ENCODE data around the gene CYB561D2. TPM values are rescaled to one million over a fixed set of nuclear protein-coding genes. Genes with fewer than 3 reads are reported as not detected.

The CYB561D2 gene
- total and polyA plus RNA-seq, 2 of the 13 experiments (the other 11 are each of a cell fraction or from before 2014, with no cell fraction given), result 11.1 to 17.2 TPM

DNA sequence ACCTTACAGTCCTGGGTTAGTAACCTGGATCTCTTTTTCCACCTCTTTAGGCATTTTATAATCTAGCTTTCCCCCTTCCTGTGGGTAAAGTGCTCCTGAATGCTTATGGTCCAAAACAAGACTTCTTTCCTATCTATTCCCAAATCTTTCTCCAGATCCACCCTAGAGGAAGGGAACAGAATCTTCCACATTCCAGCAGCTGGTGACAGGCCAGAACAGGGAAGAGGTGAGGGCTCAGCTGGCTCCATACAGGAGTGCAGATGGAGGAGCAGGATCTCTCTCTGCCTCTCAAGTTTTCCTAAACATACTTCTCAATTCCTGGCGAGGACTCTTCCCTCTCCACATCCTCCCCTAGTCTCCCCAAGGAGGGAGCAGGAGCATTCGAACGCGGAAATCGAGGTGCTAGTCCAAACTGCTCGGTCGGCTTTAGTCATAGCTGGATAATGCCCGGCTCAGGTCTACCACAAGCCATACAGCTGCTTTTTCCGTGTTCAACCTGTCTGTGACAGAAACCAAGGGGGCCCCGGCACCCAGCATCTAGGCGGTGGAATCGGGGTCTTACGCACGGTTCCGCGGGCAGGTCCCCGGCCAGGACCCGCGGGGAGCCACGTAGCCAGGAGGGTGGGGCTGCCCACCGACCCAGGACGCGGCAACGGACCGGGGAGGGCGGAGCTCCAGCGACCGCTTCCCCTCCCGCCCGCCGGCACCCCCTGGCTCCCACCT, 14.0 kb upstream of the CYB561D2 start (continued):
- TF ChIP-seq, protein P1, sequence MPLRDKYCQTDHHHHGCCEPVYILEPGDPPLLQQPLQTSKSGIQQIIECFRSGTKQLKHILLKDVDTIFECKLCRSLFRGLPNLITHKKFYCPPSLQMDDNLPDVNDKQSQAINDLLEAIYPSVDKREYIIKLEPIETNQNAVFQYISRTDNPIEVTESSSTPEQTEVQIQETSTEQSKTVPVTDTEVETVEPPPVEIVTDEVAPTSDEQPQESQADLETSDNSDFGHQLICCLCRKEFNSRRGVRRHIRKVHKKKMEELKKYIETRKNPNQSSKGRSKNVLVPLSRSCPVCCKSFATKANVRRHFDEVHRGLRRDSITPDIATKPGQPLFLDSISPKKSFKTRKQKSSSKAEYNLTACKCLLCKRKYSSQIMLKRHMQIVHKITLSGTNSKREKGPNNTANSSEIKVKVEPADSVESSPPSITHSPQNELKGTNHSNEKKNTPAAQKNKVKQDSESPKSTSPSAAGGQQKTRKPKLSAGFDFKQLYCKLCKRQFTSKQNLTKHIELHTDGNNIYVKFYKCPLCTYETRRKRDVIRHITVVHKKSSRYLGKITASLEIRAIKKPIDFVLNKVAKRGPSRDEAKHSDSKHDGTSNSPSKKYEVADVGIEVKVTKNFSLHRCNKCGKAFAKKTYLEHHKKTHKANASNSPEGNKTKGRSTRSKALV (CRISPR knock-in tag; IDR thresholded peaks at IDR 0.05), result no peak; the same call in 1 of the 2 replicates
- TF ChIP-seq, protein P2, sequence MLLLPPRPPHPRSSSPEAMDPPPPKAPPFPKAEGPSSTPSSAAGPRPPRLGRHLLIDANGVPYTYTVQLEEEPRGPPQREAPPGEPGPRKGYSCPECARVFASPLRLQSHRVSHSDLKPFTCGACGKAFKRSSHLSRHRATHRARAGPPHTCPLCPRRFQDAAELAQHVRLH (CRISPR knock-in tag; IDR thresholded peaks at IDR 0.05; ENCODE audit: borderline replicate concordance, low read depth), result no peak
- TF ChIP-seq FOXM1 (CRISPR knock-in tag; IDR thresholded peaks at IDR 0.05) (no peak), MED1 (CRISPR knock-in tag; IDR thresholded peaks at IDR 0.05) (no peak), RFXAP (CRISPR knock-in tag; IDR thresholded peaks at IDR 0.05; ENCODE audit: borderline replicate concordance) (no peak), ZNF556 (CRISPR knock-in tag; IDR thresholded peaks at IDR 0.05; ENCODE audit: borderline replicate concordance) (0 out of 2 replicates have a peak, but pooled peaks have one; percentile 44), ZNF232 (CRISPR knock-in tag; IDR thresholded peaks at IDR 0.05; ENCODE audit: borderline replicate concordance) (no peak), KAT2B (IDR thresholded peaks at IDR 0.05; ENCODE audit: borderline replicate concordance, low read depth, low read length) (no peak), ZNF816 (CRISPR knock-in tag; IDR thresholded peaks at IDR 0.05; ENCODE audit: borderline replicate concordance) (no peak), ZSCAN20 (CRISPR knock-in tag; IDR thresholded peaks at IDR 0.05; ENCODE audit: borderline replicate concordance) (peak; percentile 81; the same call in 1 of the 2 replicates), NONO (IDR thresholded peaks at IDR 0.05) (no peak), NONO (CRISPR knock-in tag; conservative IDR thresholded peaks at IDR 0.05) (no peak), IKZF4 (CRISPR knock-in tag; IDR thresholded peaks at IDR 0.05; ENCODE audit: borderline replicate concordance, low read depth, not compliant biosample characterization) (no peak)
- TF ChIP-seq, protein P3, sequence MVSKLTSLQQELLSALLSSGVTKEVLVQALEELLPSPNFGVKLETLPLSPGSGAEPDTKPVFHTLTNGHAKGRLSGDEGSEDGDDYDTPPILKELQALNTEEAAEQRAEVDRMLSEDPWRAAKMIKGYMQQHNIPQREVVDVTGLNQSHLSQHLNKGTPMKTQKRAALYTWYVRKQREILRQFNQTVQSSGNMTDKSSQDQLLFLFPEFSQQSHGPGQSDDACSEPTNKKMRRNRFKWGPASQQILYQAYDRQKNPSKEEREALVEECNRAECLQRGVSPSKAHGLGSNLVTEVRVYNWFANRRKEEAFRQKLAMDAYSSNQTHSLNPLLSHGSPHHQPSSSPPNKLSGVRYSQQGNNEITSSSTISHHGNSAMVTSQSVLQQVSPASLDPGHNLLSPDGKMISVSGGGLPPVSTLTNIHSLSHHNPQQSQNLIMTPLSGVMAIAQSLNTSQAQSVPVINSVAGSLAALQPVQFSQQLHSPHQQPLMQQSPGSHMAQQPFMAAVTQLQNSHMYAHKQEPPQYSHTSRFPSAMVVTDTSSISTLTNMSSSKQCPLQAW (CRISPR knock-in tag; IDR thresholded peaks at IDR 0.05), result 0 out of 2 replicates have a peak, but pooled peaks have one; percentile 1
- TF ChIP-seq, protein P4, sequence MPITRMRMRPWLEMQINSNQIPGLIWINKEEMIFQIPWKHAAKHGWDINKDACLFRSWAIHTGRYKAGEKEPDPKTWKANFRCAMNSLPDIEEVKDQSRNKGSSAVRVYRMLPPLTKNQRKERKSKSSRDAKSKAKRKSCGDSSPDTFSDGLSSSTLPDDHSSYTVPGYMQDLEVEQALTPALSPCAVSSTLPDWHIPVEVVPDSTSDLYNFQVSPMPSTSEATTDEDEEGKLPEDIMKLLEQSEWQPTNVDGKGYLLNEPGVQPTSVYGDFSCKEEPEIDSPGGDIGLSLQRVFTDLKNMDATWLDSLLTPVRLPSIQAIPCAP (CRISPR knock-in tag; IDR thresholded peaks at IDR 0.05; ENCODE audit: low read depth), result no peak
- TF ChIP-seq, protein P5, sequence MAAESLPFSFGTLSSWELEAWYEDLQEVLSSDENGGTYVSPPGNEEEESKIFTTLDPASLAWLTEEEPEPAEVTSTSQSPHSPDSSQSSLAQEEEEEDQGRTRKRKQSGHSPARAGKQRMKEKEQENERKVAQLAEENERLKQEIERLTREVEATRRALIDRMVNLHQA (CRISPR knock-in tag; IDR thresholded peaks at IDR 0.05), result no peak
- TF ChIP-seq, protein P6, sequence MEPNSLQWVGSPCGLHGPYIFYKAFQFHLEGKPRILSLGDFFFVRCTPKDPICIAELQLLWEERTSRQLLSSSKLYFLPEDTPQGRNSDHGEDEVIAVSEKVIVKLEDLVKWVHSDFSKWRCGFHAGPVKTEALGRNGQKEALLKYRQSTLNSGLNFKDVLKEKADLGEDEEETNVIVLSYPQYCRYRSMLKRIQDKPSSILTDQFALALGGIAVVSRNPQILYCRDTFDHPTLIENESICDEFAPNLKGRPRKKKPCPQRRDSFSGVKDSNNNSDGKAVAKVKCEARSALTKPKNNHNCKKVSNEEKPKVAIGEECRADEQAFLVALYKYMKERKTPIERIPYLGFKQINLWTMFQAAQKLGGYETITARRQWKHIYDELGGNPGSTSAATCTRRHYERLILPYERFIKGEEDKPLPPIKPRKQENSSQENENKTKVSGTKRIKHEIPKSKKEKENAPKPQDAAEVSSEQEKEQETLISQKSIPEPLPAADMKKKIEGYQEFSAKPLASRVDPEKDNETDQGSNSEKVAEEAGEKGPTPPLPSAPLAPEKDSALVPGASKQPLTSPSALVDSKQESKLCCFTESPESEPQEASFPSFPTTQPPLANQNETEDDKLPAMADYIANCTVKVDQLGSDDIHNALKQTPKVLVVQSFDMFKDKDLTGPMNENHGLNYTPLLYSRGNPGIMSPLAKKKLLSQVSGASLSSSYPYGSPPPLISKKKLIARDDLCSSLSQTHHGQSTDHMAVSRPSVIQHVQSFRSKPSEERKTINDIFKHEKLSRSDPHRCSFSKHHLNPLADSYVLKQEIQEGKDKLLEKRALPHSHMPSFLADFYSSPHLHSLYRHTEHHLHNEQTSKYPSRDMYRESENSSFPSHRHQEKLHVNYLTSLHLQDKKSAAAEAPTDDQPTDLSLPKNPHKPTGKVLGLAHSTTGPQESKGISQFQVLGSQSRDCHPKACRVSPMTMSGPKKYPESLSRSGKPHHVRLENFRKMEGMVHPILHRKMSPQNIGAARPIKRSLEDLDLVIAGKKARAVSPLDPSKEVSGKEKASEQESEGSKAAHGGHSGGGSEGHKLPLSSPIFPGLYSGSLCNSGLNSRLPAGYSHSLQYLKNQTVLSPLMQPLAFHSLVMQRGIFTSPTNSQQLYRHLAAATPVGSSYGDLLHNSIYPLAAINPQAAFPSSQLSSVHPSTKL (CRISPR knock-in tag; IDR thresholded peaks at IDR 0.05), result no peak
